WTC11 (cell line): Measurements from ENCODE around the gene MIXL1. TPM values are rescaled to one million over a fixed set of nuclear protein-coding genes. Genes with fewer than 3 reads are reported as not detected.

ENCODE experiments used
- ATAC-seq: fragments of 200-7000 bp; cut with Tn5 transposase; 2 replicates; pipeline ENCODE4 v1.10.0; 2021; ENCODE audit warnings: mild to moderate bottlenecking, moderate library complexity
- CTCF ChIA-PET: fragments of 300-600 bp; sonication (Branson Sonifier 250); formaldehyde crosslinking; loops from one replicate; lab custom pipeline; 2021; ENCODE audit warnings: antibody characterized with exemption; lab: Charles Lee
- POLR2A ChIA-PET: fragments of 350-600 bp; sonication (Branson Sonifier 250); formaldehyde crosslinking; loops from one replicate; lab custom pipeline; 2021; ENCODE audit warnings: antibody characterized with exemption; lab: Charles Lee
- DNase-seq: peaks from one replicate; pipeline ENCODE4 v3.0.0; 2021; ENCODE audit warnings: low spot score
- H3K27ac Mint-ChIP-seq: 2 replicates; pipeline ENCODE4 v1.8.0; 2021; ENCODE audit warnings: mixed read lengths
- H3K27me3 Mint-ChIP-seq: 2 replicates; pipeline ENCODE4 v1.8.0; 2021; ENCODE audit warnings: low read depth, mild to moderate bottlenecking, moderate library complexity, mixed read lengths
- H3K36me3 Mint-ChIP-seq: 2 replicates; pipeline ENCODE4 v1.8.0; 2021; ENCODE audit warnings: mixed read lengths
- H3K4me1 Mint-ChIP-seq: 2 replicates; pipeline ENCODE4 v1.8.0; 2022; ENCODE audit warnings: mixed read lengths
- H3K4me3 Mint-ChIP-seq: 2 replicates; pipeline ENCODE4 v1.8.0; 2021; ENCODE audit warnings: mild to moderate bottlenecking, moderate library complexity, mixed read lengths
- H3K9me3 Mint-ChIP-seq: 2 replicates; pipeline ENCODE4 v1.8.0; 2021; ENCODE audit warnings: mixed read lengths
- ATF1 ChIP-seq: sonication (generic); formaldehyde crosslinking; IDR thresholded peaks from 2 replicates; pipeline ENCODE4 v1.8.1; 2023; ENCODE audit warnings: mild to moderate bottlenecking, moderate library complexity, missing genetic modification reagents
- CBFB ChIP-seq: sonication (generic); formaldehyde crosslinking; IDR thresholded peaks from 2 replicates; pipeline ENCODE4 v1.8.1; 2022; ENCODE audit warnings: mild to moderate bottlenecking, low read depth, missing genetic modification reagents
- CREB1 ChIP-seq: sonication (generic); formaldehyde crosslinking; IDR thresholded peaks from 2 replicates; pipeline ENCODE4 v1.8.0; 2023; ENCODE audit warnings: mild to moderate bottlenecking, missing genetic modification reagents
- CREM ChIP-seq: sonication (generic); formaldehyde crosslinking; IDR thresholded peaks from 2 replicates; pipeline ENCODE4 v1.8.1; 2022; ENCODE audit warnings: mild to moderate bottlenecking, missing genetic modification reagents, moderate library complexity
- ELF4 ChIP-seq: sonication (generic); formaldehyde crosslinking; IDR thresholded peaks from 2 replicates; pipeline ENCODE4 v1.8.1; 2022; ENCODE audit warnings: low read depth, mild to moderate bottlenecking, moderate library complexity, missing genetic modification reagents
- EMX1 ChIP-seq: fragments of 250-450 bp; sonication (Bioruptor Pico); IDR thresholded peaks from 2 replicates; pipeline ENCODE4 v1.8.0; 2021; ENCODE audit warnings: mild to moderate bottlenecking
- FOXK1 ChIP-seq: sonication (generic); formaldehyde crosslinking; IDR thresholded peaks from 2 replicates; pipeline ENCODE4 v1.8.0; 2022; ENCODE audit warnings: mild to moderate bottlenecking, moderate library complexity, missing genetic modification reagents
- GRHL2 ChIP-seq: fragments of 250-450 bp; sonication (Bioruptor Pico); IDR thresholded peaks from 2 replicates; pipeline ENCODE4 v1.8.0; 2022; ENCODE audit warnings: mild to moderate bottlenecking, moderate library complexity; ENCODE audit not compliant: insufficient replicate concordance, severe bottlenecking
- GTF2I ChIP-seq: fragments of 250-450 bp; sonication (Bioruptor Pico); conservative IDR thresholded peaks from 2 replicates; pipeline ENCODE4 v1.4.0; 2021; ENCODE audit warnings: mild to moderate bottlenecking
- RELA ChIP-seq: sonication (generic); formaldehyde crosslinking; IDR thresholded peaks from 2 replicates; pipeline ENCODE4 v1.8.1; 2022; ENCODE audit warnings: missing genetic modification reagents, mild to moderate bottlenecking, borderline replicate concordance
- SP1 ChIP-seq: sonication (generic); formaldehyde crosslinking; conservative IDR thresholded peaks from 2 replicates; pipeline ENCODE4 v1.8.1; 2022; ENCODE audit warnings: missing genetic modification reagents
- TEAD1 ChIP-seq: sonication (generic); formaldehyde crosslinking; IDR thresholded peaks from 2 replicates; pipeline ENCODE4 v1.8.0; 2022; ENCODE audit warnings: mild to moderate bottlenecking, missing genetic modification reagents
- ZNF263 ChIP-seq: sonication (generic); formaldehyde crosslinking; IDR thresholded peaks from 2 replicates; pipeline ENCODE4 v1.8.1; 2022; ENCODE audit warnings: low read depth, mild to moderate bottlenecking, moderate library complexity, missing genetic modification reagents
- ZNF317 ChIP-seq: sonication (generic); formaldehyde crosslinking; IDR thresholded peaks from 2 replicates; pipeline ENCODE4 v1.8.1; 2023; ENCODE audit warnings: low read depth, mild to moderate bottlenecking, moderate library complexity, missing genetic modification reagents, borderline replicate concordance
- ZNF416 ChIP-seq: fragments of 250-450 bp; sonication (Bioruptor Pico); IDR thresholded peaks from 2 replicates; pipeline ENCODE4 v1.9.0; 2021; ENCODE audit warnings: mild to moderate bottlenecking, inconsistent platforms
- total RNA-seq: library from RNA; stranded (reverse); gene quantifications from 3 replicates; pipeline ENCODE4 v1.2.3, GENCODE V29; 2021
- TF ChIP-seq, protein P1 (sequence below): fragments of 250-450 bp; sonication (Bioruptor Pico); IDR thresholded peaks from 2 replicates; pipeline ENCODE4 v1.9.0; 2021; ENCODE audit warnings: mild to moderate bottlenecking
- TF ChIP-seq, protein P2 (sequence below): sonication (generic); formaldehyde crosslinking; IDR thresholded peaks from 2 replicates; pipeline ENCODE4 v1.8.1; 2023; ENCODE audit warnings: mild to moderate bottlenecking, moderate library complexity, missing genetic modification reagents
- TF ChIP-seq, protein P3 (sequence below): sonication (generic); formaldehyde crosslinking; IDR thresholded peaks from 2 replicates; pipeline ENCODE4 v1.8.0; 2023; ENCODE audit warnings: missing genetic modification reagents, mild to moderate bottlenecking, borderline replicate concordance
- TF ChIP-seq, protein P4 (sequence below): sonication (generic); formaldehyde crosslinking; IDR thresholded peaks from 2 replicates; pipeline ENCODE4 v1.8.0; 2022; ENCODE audit warnings: mild to moderate bottlenecking, missing genetic modification reagents
- TF ChIP-seq, protein P5 (sequence below): sonication (generic); formaldehyde crosslinking; IDR thresholded peaks from 2 replicates; pipeline ENCODE4 v1.8.1; 2022; ENCODE audit warnings: mild to moderate bottlenecking, moderate library complexity, missing genetic modification reagents
- TF ChIP-seq, protein P6 (sequence below): fragments of 250-450 bp; sonication (Bioruptor Pico); IDR thresholded peaks from 2 replicates; pipeline ENCODE4 v2.1.2; 2022; ENCODE audit warnings: mild to moderate bottlenecking, moderate library complexity
- TF ChIP-seq, protein P7 (sequence below): fragments of 250-450 bp; sonication (Bioruptor Pico); IDR thresholded peaks from 2 replicates; pipeline ENCODE4 v1.9.0; 2021; ENCODE audit warnings: mild to moderate bottlenecking
- TF ChIP-seq, protein P8 (sequence below): sonication (generic); formaldehyde crosslinking; IDR thresholded peaks from 2 replicates; pipeline ENCODE4 v1.8.0; 2022; ENCODE audit warnings: mild to moderate bottlenecking, missing genetic modification reagents

The MIXL1 gene
- total RNA-seq, 1 experiment from 2014 or later, result 6.4 TPM

DNA sequence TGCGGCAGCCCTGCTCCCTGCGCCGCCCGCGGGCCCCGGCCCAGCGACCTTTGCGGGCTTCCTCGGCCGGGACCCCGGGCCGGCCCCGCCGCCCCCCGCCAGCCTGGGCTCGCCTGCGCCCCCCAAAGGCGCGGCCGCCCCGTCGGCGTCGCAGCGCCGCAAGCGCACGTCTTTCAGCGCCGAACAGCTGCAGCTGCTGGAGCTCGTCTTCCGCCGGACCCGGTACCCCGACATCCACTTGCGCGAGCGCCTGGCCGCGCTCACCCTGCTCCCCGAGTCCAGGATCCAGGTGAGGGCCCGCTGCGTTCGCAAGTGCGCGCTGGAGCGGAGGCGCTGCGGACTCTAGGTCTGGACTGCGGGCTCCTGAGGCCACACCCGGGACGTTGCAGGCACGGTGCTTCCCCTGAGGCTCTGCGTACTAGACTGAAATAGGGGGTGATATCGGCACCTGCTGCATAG lies 351 bp downstream of the MIXL1 start (continued):
- TF ChIP-seq CREB1 (CRISPR knock-in tag), result no peak
- TF ChIP-seq, protein P1, sequence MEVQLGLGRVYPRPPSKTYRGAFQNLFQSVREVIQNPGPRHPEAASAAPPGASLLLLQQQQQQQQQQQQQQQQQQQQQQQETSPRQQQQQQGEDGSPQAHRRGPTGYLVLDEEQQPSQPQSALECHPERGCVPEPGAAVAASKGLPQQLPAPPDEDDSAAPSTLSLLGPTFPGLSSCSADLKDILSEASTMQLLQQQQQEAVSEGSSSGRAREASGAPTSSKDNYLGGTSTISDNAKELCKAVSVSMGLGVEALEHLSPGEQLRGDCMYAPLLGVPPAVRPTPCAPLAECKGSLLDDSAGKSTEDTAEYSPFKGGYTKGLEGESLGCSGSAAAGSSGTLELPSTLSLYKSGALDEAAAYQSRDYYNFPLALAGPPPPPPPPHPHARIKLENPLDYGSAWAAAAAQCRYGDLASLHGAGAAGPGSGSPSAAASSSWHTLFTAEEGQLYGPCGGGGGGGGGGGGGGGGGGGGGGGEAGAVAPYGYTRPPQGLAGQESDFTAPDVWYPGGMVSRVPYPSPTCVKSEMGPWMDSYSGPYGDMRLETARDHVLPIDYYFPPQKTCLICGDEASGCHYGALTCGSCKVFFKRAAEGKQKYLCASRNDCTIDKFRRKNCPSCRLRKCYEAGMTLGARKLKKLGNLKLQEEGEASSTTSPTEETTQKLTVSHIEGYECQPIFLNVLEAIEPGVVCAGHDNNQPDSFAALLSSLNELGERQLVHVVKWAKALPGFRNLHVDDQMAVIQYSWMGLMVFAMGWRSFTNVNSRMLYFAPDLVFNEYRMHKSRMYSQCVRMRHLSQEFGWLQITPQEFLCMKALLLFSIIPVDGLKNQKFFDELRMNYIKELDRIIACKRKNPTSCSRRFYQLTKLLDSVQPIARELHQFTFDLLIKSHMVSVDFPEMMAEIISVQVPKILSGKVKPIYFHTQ (CRISPR knock-in tag), result no peak
- 0 out of 2 replicates have a peak, but pooled peaks have one; percentile 33 for TF ChIP-seq ELF4
- no peak for TF ChIP-seq RELA (CRISPR knock-in tag)
- 0 out of 2 replicates have a peak, but pooled peaks have one; percentile 33 for TF ChIP-seq CREM
- TF ChIP-seq EMX1 (CRISPR knock-in tag), result no peak
- TF ChIP-seq, protein P2, sequence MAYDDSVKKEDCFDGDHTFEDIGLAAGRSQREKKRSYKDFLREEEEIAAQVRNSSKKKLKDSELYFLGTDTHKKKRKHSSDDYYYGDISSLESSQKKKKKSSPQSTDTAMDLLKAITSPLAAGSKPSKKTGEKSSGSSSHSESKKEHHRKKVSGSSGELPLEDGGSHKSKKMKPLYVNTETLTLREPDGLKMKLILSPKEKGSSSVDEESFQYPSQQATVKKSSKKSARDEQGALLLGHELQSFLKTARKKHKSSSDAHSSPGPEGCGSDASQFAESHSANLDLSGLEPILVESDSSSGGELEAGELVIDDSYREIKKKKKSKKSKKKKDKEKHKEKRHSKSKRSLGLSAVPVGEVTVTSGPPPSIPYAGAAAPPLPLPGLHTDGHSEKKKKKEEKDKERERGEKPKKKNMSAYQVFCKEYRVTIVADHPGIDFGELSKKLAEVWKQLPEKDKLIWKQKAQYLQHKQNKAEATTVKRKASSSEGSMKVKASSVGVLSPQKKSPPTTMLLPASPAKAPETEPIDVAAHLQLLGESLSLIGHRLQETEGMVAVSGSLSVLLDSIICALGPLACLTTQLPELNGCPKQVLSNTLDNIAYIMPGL (CRISPR knock-in tag), result peak; percentile 87
- TF ChIP-seq GTF2I (CRISPR knock-in tag), result no peak
- TF ChIP-seq TEAD1 (CRISPR knock-in tag), result peak; percentile 55
- TF ChIP-seq, protein P3, sequence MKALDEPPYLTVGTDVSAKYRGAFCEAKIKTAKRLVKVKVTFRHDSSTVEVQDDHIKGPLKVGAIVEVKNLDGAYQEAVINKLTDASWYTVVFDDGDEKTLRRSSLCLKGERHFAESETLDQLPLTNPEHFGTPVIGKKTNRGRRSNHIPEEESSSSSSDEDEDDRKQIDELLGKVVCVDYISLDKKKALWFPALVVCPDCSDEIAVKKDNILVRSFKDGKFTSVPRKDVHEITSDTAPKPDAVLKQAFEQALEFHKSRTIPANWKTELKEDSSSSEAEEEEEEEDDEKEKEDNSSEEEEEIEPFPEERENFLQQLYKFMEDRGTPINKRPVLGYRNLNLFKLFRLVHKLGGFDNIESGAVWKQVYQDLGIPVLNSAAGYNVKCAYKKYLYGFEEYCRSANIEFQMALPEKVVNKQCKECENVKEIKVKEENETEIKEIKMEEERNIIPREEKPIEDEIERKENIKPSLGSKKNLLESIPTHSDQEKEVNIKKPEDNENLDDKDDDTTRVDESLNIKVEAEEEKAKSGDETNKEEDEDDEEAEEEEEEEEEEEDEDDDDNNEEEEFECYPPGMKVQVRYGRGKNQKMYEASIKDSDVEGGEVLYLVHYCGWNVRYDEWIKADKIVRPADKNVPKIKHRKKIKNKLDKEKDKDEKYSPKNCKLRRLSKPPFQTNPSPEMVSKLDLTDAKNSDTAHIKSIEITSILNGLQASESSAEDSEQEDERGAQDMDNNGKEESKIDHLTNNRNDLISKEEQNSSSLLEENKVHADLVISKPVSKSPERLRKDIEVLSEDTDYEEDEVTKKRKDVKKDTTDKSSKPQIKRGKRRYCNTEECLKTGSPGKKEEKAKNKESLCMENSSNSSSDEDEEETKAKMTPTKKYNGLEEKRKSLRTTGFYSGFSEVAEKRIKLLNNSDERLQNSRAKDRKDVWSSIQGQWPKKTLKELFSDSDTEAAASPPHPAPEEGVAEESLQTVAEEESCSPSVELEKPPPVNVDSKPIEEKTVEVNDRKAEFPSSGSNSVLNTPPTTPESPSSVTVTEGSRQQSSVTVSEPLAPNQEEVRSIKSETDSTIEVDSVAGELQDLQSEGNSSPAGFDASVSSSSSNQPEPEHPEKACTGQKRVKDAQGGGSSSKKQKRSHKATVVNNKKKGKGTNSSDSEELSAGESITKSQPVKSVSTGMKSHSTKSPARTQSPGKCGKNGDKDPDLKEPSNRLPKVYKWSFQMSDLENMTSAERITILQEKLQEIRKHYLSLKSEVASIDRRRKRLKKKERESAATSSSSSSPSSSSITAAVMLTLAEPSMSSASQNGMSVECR (CRISPR knock-in tag), result 0 out of 2 replicates have a peak, but pooled peaks have one; percentile 70
- TF ChIP-seq, protein P4, sequence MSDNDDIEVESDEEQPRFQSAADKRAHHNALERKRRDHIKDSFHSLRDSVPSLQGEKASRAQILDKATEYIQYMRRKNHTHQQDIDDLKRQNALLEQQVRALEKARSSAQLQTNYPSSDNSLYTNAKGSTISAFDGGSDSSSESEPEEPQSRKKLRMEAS (CRISPR knock-in tag), result peak; percentile 58; the same call in 1 of the 2 replicates
- TF ChIP-seq, protein P5, sequence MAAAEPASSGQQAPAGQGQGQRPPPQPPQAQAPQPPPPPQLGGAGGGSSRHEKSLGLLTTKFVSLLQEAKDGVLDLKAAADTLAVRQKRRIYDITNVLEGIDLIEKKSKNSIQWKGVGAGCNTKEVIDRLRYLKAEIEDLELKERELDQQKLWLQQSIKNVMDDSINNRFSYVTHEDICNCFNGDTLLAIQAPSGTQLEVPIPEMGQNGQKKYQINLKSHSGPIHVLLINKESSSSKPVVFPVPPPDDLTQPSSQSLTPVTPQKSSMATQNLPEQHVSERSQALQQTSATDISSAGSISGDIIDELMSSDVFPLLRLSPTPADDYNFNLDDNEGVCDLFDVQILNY (CRISPR knock-in tag), result no peak
- TF ChIP-seq, all 79 proteins: peak for 11

DNA sequence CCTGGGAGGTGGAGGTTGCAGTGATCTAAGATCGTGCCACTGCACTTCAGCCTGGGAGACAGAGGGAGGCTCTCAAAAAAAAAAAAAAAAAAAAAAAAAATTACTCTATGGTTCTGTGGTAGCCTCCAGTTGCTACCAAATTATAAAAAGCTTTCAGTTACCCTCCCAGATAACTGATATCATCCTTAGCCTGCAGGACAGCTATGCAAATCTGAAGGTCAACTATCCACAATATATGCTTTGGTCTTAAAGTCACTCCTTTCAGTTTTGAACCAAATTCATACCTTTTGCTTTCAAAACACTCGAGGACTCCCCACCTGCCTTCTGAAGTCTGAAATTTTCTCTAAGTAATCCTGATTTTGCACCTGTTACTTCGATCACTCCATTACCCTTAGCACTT lies 3.1 kb downstream of the MIXL1 start:
- ChIA-PET CTCF (interaction anchor here (0.6 to 1.3 kb wide), 4 partner anchors 25 to 56 kb away, joined by 3 to 5 read pairs (median 4); no protein-coding TSS in a partner anchor), POLR2A (interaction anchor here (0.6 kb wide), 1 partner anchor 56 kb away, joined by 6 read pairs; no protein-coding TSS in a partner anchor)
- H3K4me3 Mint-ChIP-seq, result no peak overlapping the region
- H3K4me1 Mint-ChIP-seq, result peaks cover 11% of the 10 kb centered on the region
- peaks cover 8% of the 10 kb centered on the region for H3K36me3 Mint-ChIP-seq
- H3K27me3 Mint-ChIP-seq, result peaks cover 22% of the 10 kb centered on the region
- H3K27ac Mint-ChIP-seq, result no peak overlapping the region
- no peak for DNase-seq
- no peaks in the 10 kb centered on the region for H3K9me3 Mint-ChIP-seq
- ATAC-seq, result no peak
- TF ChIP-seq GRHL2, result no peak
- TF ChIP-seq, protein P6, sequence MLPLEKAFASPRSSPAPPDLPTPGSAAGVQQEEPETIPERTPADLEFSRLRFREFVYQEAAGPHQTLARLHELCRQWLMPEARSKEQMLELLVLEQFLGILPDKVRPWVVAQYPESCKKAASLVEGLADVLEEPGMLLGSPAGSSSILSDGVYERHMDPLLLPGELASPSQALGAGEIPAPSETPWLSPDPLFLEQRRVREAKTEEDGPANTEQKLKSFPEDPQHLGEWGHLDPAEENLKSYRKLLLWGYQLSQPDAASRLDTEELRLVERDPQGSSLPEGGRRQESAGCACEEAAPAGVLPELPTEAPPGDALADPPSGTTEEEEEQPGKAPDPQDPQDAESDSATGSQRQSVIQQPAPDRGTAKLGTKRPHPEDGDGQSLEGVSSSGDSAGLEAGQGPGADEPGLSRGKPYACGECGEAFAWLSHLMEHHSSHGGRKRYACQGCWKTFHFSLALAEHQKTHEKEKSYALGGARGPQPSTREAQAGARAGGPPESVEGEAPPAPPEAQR, result no peak
- TF ChIP-seq, protein P7, sequence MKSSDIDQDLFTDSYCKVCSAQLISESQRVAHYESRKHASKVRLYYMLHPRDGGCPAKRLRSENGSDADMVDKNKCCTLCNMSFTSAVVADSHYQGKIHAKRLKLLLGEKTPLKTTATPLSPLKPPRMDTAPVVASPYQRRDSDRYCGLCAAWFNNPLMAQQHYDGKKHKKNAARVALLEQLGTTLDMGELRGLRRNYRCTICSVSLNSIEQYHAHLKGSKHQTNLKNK, result no peak
- no peak for TF ChIP-seq ZNF416 (CRISPR knock-in tag)
- TF ChIP-seq ATF1, result no peak
- TF ChIP-seq, protein P8, sequence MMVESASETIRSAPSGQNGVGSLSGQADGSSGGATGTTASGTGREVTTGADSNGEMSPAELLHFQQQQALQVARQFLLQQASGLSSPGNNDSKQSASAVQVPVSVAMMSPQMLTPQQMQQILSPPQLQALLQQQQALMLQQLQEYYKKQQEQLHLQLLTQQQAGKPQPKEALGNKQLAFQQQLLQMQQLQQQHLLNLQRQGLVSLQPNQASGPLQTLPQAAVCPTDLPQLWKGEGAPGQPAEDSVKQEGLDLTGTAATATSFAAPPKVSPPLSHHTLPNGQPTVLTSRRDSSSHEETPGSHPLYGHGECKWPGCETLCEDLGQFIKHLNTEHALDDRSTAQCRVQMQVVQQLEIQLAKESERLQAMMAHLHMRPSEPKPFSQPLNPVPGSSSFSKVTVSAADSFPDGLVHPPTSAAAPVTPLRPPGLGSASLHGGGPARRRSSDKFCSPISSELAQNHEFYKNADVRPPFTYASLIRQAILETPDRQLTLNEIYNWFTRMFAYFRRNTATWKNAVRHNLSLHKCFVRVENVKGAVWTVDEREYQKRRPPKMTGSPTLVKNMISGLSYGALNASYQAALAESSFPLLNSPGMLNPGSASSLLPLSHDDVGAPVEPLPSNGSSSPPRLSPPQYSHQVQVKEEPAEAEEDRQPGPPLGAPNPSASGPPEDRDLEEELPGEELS (CRISPR knock-in tag), result no peak
- TF ChIP-seq FOXK1 (CRISPR knock-in tag), result no peak
- no peak for TF ChIP-seq SP1 (CRISPR knock-in tag)
- no peak for TF ChIP-seq ZNF317 (CRISPR knock-in tag)
- TF ChIP-seq CBFB, result no peak
- no peak for TF ChIP-seq ZNF263
